ENCODE results near the gene LRRC8D.

DNA sequence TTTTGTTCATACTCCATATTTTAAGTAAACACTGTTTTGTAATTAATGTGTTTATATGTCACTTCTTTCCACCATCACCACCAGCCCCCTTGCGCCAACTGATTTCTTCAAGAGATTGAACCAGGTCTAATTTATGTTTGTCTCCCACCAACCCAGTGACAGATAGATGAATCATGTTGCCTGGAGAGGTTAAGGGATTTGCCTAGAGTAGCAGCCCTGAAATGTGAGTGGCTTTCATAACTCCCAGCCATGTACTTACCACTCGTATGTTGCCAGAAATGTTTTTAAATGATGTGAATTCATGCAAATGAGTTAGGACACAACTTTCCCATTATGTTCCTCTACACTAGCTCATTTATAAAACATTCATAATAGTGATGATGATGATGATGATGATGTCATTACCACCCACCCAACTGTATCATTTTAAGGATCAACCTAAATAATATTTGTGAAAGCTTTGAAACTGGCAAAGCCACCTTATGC lies 86.9 kb downstream of the LRRC8D start:
- TF ChIP-seq MXI1 (IDR thresholded peaks at IDR 0.05; ENCODE audit: borderline replicate concordance, low read depth, low read length) (no peak), BHLHE40 (IDR thresholded peaks at IDR 0.05; ENCODE audit: low read depth, low read length) (no peak), RAD21 (IDR thresholded peaks at IDR 0.05; ENCODE audit: low read length) (no peak)
- TF ChIP-seq, protein P1, sequence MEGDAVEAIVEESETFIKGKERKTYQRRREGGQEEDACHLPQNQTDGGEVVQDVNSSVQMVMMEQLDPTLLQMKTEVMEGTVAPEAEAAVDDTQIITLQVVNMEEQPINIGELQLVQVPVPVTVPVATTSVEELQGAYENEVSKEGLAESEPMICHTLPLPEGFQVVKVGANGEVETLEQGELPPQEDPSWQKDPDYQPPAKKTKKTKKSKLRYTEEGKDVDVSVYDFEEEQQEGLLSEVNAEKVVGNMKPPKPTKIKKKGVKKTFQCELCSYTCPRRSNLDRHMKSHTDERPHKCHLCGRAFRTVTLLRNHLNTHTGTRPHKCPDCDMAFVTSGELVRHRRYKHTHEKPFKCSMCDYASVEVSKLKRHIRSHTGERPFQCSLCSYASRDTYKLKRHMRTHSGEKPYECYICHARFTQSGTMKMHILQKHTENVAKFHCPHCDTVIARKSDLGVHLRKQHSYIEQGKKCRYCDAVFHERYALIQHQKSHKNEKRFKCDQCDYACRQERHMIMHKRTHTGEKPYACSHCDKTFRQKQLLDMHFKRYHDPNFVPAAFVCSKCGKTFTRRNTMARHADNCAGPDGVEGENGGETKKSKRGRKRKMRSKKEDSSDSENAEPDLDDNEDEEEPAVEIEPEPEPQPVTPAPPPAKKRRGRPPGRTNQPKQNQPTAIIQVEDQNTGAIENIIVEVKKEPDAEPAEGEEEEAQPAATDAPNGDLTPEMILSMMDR (conservative IDR thresholded peaks at IDR 0.05; ENCODE audit: low read depth, low read length) = no peak
- TF ChIP-seq, protein P2, sequence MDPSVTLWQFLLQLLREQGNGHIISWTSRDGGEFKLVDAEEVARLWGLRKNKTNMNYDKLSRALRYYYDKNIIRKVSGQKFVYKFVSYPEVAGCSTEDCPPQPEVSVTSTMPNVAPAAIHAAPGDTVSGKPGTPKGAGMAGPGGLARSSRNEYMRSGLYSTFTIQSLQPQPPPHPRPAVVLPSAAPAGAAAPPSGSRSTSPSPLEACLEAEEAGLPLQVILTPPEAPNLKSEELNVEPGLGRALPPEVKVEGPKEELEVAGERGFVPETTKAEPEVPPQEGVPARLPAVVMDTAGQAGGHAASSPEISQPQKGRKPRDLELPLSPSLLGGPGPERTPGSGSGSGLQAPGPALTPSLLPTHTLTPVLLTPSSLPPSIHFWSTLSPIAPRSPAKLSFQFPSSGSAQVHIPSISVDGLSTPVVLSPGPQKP (IDR thresholded peaks at IDR 0.05; ENCODE audit: borderline replicate concordance, low read depth, low read length) = no peak
